CD4-positive, alpha-beta T cell treated with Interleukin-21 for 1 hour (primary cell): ENCODE data around the gene KCNMA1.

Experiments used
- DNase-seq: peaks from one replicate; pipeline ENCODE4 v3.0.0-alpha.2; 2020

The KCNMA1 gene

GRCh38 chr10:77315496-77316129, 322.0 kb downstream of the KCNMA1 start:
- no peak for DNase-seq

GRCh38 chr10:77313066-77313750, 324.4 kb downstream of the KCNMA1 start:
- DNase-seq = no peak

- no peak for DNase-seq
Measured at GRCh38 chr10:77311186-77311585, 326.4 kb downstream of the KCNMA1 start.

- no peak for DNase-seq
Measured at GRCh38 chr10:77310288-77310840, 327.2 kb downstream of the KCNMA1 start.

GRCh38 chr10:77309509-77309908, 328.1 kb downstream of the KCNMA1 start:
- no peak for DNase-seq

GRCh38 chr10:77309092-77309491, 328.5 kb downstream of the KCNMA1 start:
- no peak for DNase-seq

- DNase-seq = no peak
Measured at GRCh38 chr10:77308084-77308732, 329.4 kb downstream of the KCNMA1 start.

- DNase-seq = no peak
Measured at GRCh38 chr10:77306666-77307065, 330.9 kb downstream of the KCNMA1 start.

- no peak for DNase-seq
Measured at GRCh38 chr10:77305650-77306632, 331.7 kb downstream of the KCNMA1 start.

- DNase-seq = no peak
Measured at GRCh38 chr10:77304192-77304591, 333.4 kb downstream of the KCNMA1 start.

GRCh38 chr10:77301305-77301730, 336.3 kb downstream of the KCNMA1 start:
- DNase-seq = no peak

- no peak for DNase-seq
Measured at GRCh38 chr10:77300682-77301302, 336.8 kb downstream of the KCNMA1 start.

GRCh38 chr10:77299320-77299719, 338.3 kb downstream of the KCNMA1 start:
- no peak for DNase-seq

- no peak for DNase-seq
Measured at GRCh38 chr10:77297393-77297739, 340.2 kb downstream of the KCNMA1 start.

GRCh38 chr10:77296534-77297392, 340.8 kb downstream of the KCNMA1 start:
- no peak for DNase-seq

GRCh38 chr10:77293773-77294172, 343.8 kb downstream of the KCNMA1 start:
- DNase-seq = no peak

GRCh38 chr10:77293347-77293746, 344.3 kb downstream of the KCNMA1 start:
- no peak for DNase-seq

- DNase-seq = no peak
Measured at GRCh38 chr10:77291596-77292505, 345.8 kb downstream of the KCNMA1 start.

- DNase-seq = no peak
Measured at GRCh38 chr10:77290528-77291155, 347.0 kb downstream of the KCNMA1 start.

- DNase-seq = no peak
Measured at GRCh38 chr10:77289790-77290189, 347.8 kb downstream of the KCNMA1 start.
